Tibial artery (tissue), 4 donors: ENCODE data around the gene CXCL17.

Source experiments
- DNase-seq, 2 donors: peaks; one replicate each; pipeline ENCODE4 v3.0.0-alpha.2; 2019
- H3K27ac ChIP-seq, 2 donors: fragments of 200-600 bp; sonication (generic) in 1 of 2; 1 replicate in 1 of 2; 2 replicates in 1 of 2; pipeline ENCODE4 v1.5.1; 2018 to 2019; ENCODE audit warnings: mild to moderate bottlenecking in 1 of 2
- H3K27me3 ChIP-seq, 2 donors: fragments of 200-600 bp; sonication (generic) in 1 of 2; one replicate each; pipeline versions ENCODE4 v1.5.1 to v1.6.0; 2016 to 2019
- H3K36me3 ChIP-seq, 3 donors: fragments of 200-600 bp; sonication (generic) in 2 of 3; one replicate each; pipeline ENCODE4 v1.5.1; 2016 to 2019; ENCODE audit warnings: mild to moderate bottlenecking in 2 of 3
- H3K4me1 ChIP-seq, 4 donors: fragments of 200-600 bp; sonication (generic) in 2 of 4; 1 replicate in 3 of 4; 2 replicates in 1 of 4; pipeline ENCODE4 v1.5.1; 2016 to 2019
- H3K4me3 ChIP-seq, 2 donors: fragments of 200-600 bp; sonication (generic) in 1 of 2; 1 replicate in 1 of 2; 2 replicates in 1 of 2; pipeline ENCODE4 v1.5.1; 2018 to 2019; ENCODE audit warnings: mild to moderate bottlenecking in 2 of 2
- H3K9me3 ChIP-seq, 3 donors: fragments of 200-600 bp; sonication (generic) in 1 of 3; one replicate each; pipeline ENCODE4 v1.5.1; 2016 to 2019
- CTCF ChIP-seq, 2 experiments: fragments of 200-600 bp in 1 of 2; fragments of 450-650 bp in 1 of 2; IDR thresholded peaks; one replicate each; pipeline ENCODE4 v1.5.1; 2017 to 2019; ENCODE audit warnings: antibody characterized with exemption in 2 of 2, mild to moderate bottlenecking in 1 of 2, moderate library complexity in 1 of 2
- intact Hi-C: fragments of 100-400 bp; cut with DNase I; formaldehyde crosslinking; loops from one replicate; pipeline ENCODE4 v1.15.0; 2023; ENCODE audit warnings: low total_unique reads

Gene CXCL17

GRCh38 chr19:42422901-42423461 is 19.8 kb downstream of the CXCL17 start:
- TF ChIP-seq CTCF (IDR thresholded peaks at IDR 0.05): no peak
- no peaks in the 10 kb centered on the region for H3K36me3 ChIP-seq
- H3K4me3 ChIP-seq: peak overlapping the region; percentile 40 to 54
- no peak overlapping the region for H3K27ac ChIP-seq
- DNase-seq: no peak
- H3K27me3 ChIP-seq: peaks cover 0 to 56% of the 10 kb centered on the region in 2 donors
- intact Hi-C loops: no loop called here
- peaks cover 0 to 20% (median 14%) of the 10 kb centered on the region in 4 donors for H3K4me1 ChIP-seq
- no peaks in the 10 kb centered on the region for H3K9me3 ChIP-seq

- no peaks in the 10 kb centered on the region for H3K9me3 ChIP-seq
- TF ChIP-seq CTCF (IDR thresholded peaks at IDR 0.05): no peak
- H3K27ac ChIP-seq: no peak overlapping the region
- peaks cover 0 to 56% of the 10 kb centered on the region in 2 donors for H3K27me3 ChIP-seq
- intact Hi-C loops: no loop called here
- peak overlapping the region; percentile 40 to 54 for H3K4me3 ChIP-seq
- H3K4me1 ChIP-seq: peaks cover 0 to 20% (median 14%) of the 10 kb centered on the region in 4 donors
- no peak for DNase-seq
- H3K36me3 ChIP-seq: no peaks in the 10 kb centered on the region
Measured at GRCh38 chr19:42422092-42422900, 20.4 kb downstream of the CXCL17 start.

- no peak for DNase-seq
Measured at GRCh38 chr19:42421591-42422031, 21.1 kb downstream of the CXCL17 start.

GRCh38 chr19:42421101-42421500 is 21.6 kb downstream of the CXCL17 start:
- Histone ChIP-seq H3K27me3 (peaks cover 0 to 46% of the 10 kb centered on the region in 2 donors), H3K4me1 (peaks cover 0 to 20% (median 14%) of the 10 kb centered on the region in 4 donors), H3K4me3 (no peak overlapping the region), H3K9me3 (no peaks in the 10 kb centered on the region), H3K36me3 (no peaks in the 10 kb centered on the region), H3K27ac (no peak overlapping the region)
- DNase-seq: no peak
- intact Hi-C loops: no loop called here
- no peak for TF ChIP-seq CTCF (IDR thresholded peaks at IDR 0.05)

More at GRCh38 chr19:42421591-42422031, 21.1 kb downstream of the CXCL17 start:
- Histone ChIP-seq H3K4me3 (no peak overlapping the region), H3K9me3 (no peaks in the 10 kb centered on the region), H3K27me3 (peaks cover 0 to 50% of the 10 kb centered on the region in 2 donors), H3K27ac (no peak overlapping the region), H3K36me3 (no peaks in the 10 kb centered on the region), H3K4me1 (peaks cover 0 to 20% (median 14%) of the 10 kb centered on the region in 4 donors)
- no peak for TF ChIP-seq CTCF (IDR thresholded peaks at IDR 0.05)
- intact Hi-C loops: no loop called here

GRCh38 chr19:42420055-42420544 is 22.6 kb downstream of the CXCL17 start:
- H3K27ac ChIP-seq: no peak overlapping the region
- H3K27me3 ChIP-seq: peaks cover 0 to 39% of the 10 kb centered on the region in 2 donors
- no peak overlapping the region for H3K4me3 ChIP-seq
- no peaks in the 10 kb centered on the region for H3K36me3 ChIP-seq
- H3K4me1 ChIP-seq: peaks cover 0 to 20% (median 14%) of the 10 kb centered on the region in 4 donors
- no peak for DNase-seq
- peak; percentile 15 to 20 for TF ChIP-seq CTCF (IDR thresholded peaks at IDR 0.05)
- H3K9me3 ChIP-seq: no peaks in the 10 kb centered on the region
- intact Hi-C loops: no loop called here
